HepG2 (cell line): ENCODE measurements around the gene TGFBI. TPM values are rescaled to one million over a fixed set of nuclear protein-coding genes. Genes with fewer than 3 reads are reported as not detected.

Experiments
- ATAC-seq: fragments of 200-7000 bp; cut with Tn5 transposase; 3 replicates; pipeline ENCODE4 v1.9.1; 2020; ENCODE audit warnings: mild to moderate bottlenecking, moderate library complexity
- BruUV-seq: library from RNA; stranded (reverse); fragments of 400-500 nt; replicated peaks from 2 replicates; lab custom pipeline; 2021; lab: Mats Ljungman, UMichigan
- CTCF ChIA-PET: fragments of 300-600 bp; formaldehyde crosslinking; extraction: SDS; loops from one replicate; lab custom pipeline; 2021; ENCODE audit warnings: low total read pairs, inconsistent platforms, low intra/inter-chr PET ratio; lab: Yijun Ruan, JAX
- POLR2A ChIA-PET: fragments of 350-600 bp; sonication (Branson Sonifier 250); formaldehyde crosslinking; loops from one replicate; lab custom pipeline; 2020; ENCODE audit warnings: antibody characterized with exemption, inconsistent platforms; lab: Yijun Ruan, JAX
- DNase-seq: peaks from one replicate; pipeline ENCODE4 v3.0.0-alpha.2; 2015; ENCODE audit warnings: low spot score
- FAIRE-seq: peaks from 3 replicates; lab custom pipeline; 2011; peaks lifted over from hg19 to GRCh38; lab: Jason Lieb, UNC
- H2AFZ ChIP-seq: one replicate; pipeline ENCODE4 v1.6.1; 2011; ENCODE audit warnings: low read length, inconsistent platforms
- H3K27ac ChIP-seq: fragments of 300-600 bp; 3 replicates; pipeline ENCODE4 v1.8.0; 2011; ENCODE audit warnings: mixed run types, mild to moderate bottlenecking, mixed read lengths, low read length, inconsistent platforms; ENCODE audit not compliant: insufficient read depth; ENCODE audit errors: extremely low read length
- H3K27me3 ChIP-seq, 2 experiments: fragments of 200-600 bp in 1 of 2; 2 replicates in 1 of 2; 3 replicates in 1 of 2; pipeline versions ENCODE4 v1.6.0 to v1.8.0; 2011; ENCODE audit warnings: low read length in 2 of 2, mild to moderate bottlenecking in 2 of 2, moderate library complexity in 2 of 2, inconsistent platforms in 1 of 2; ENCODE audit not compliant: insufficient read depth in 2 of 2, control insufficient read depth in 1 of 2
- H3K36me3 ChIP-seq, 2 experiments: fragments of 200-600 bp in 1 of 2; replicated peaks in 1 of 2; 2 replicates in 1 of 2; 3 replicates in 1 of 2; pipeline versions ENCODE4 v1.5.1 to v1.8.0; 2011; ENCODE audit warnings: low read length in 2 of 2, inconsistent platforms in 1 of 2; ENCODE audit not compliant: insufficient read depth in 2 of 2, control insufficient read depth in 1 of 2
- H3K4me1 ChIP-seq: 2 replicates; pipeline ENCODE4 v1.5.1; 2012; ENCODE audit warnings: low read length, inconsistent platforms; ENCODE audit not compliant: insufficient read depth
- H3K4me2 ChIP-seq: 2 replicates; pipeline ENCODE4 v1.6.0; 2011; ENCODE audit warnings: low read depth, low read length, inconsistent platforms
- H3K4me3 ChIP-seq, 3 experiments: fragments of 200-600 bp in 1 of 3; sonication (generic), shearing (Covaris generic) in 1 of 3; replicated peaks in 1 of 3; 2 replicates each; pipeline ENCODE4 v1.5.1; 2011 to 2016; ENCODE audit warnings: low read length in 3 of 3, inconsistent platforms in 2 of 3, low read depth in 2 of 3, mild to moderate bottlenecking in 2 of 3, control low read depth in 1 of 3, mixed read lengths in 1 of 3; ENCODE audit not compliant: insufficient read depth in 1 of 3
- H3K79me2 ChIP-seq: one replicate; pipeline ENCODE4 v1.6.1; 2011; ENCODE audit warnings: low read length, inconsistent platforms; ENCODE audit not compliant: insufficient read depth
- H3K9ac ChIP-seq: 2 replicates; pipeline ENCODE4 v1.6.0; 2011; ENCODE audit warnings: mild to moderate bottlenecking, low read depth, low read length, inconsistent platforms; ENCODE audit not compliant: insufficient read depth
- H3K9me3 ChIP-seq: 2 replicates; pipeline ENCODE4 v1.5.1; 2012; ENCODE audit warnings: mild to moderate bottlenecking, low read length
- H4K20me1 ChIP-seq: 2 replicates; pipeline ENCODE4 v1.6.0; 2011; ENCODE audit warnings: inconsistent platforms, mild to moderate bottlenecking, low read length, moderate library complexity; ENCODE audit not compliant: insufficient read depth
- CCAR2 ChIP-seq: fragments of 200-400 bp; formaldehyde crosslinking; optimal IDR thresholded peaks from 2 replicates; pipeline ENCODE3; 2018; ENCODE audit warnings: low read depth, mild to moderate bottlenecking, low read length, moderate library complexity
- DNMT1 ChIP-seq: sonication (generic); formaldehyde crosslinking; IDR thresholded peaks from 2 replicates; pipeline ENCODE4 v1.5.1; 2020; ENCODE audit warnings: mild to moderate bottlenecking, missing genetic modification reagents
- EED ChIP-seq: sonication (generic); formaldehyde crosslinking; IDR thresholded peaks from 2 replicates; pipeline ENCODE4 v1.5.0; 2020; ENCODE audit warnings: mild to moderate bottlenecking, missing genetic modification reagents
- ETV6 ChIP-seq: sonication (generic); formaldehyde crosslinking; conservative IDR thresholded peaks from 2 replicates; pipeline ENCODE4 v1.4.0; 2020; ENCODE audit warnings: missing genetic modification reagents
- GTF2F1 ChIP-seq: fragments of 150-350 bp; IDR thresholded peaks from 2 replicates; pipeline ENCODE4 v1.6.1; 2014; ENCODE audit warnings: low read length
- KDM5A ChIP-seq: fragments of 200-600 bp; sonication (generic); IDR thresholded peaks from 2 replicates; pipeline ENCODE4 v1.7.0; 2018; ENCODE audit warnings: antibody characterized with exemption, mild to moderate bottlenecking, low read length, borderline replicate concordance
- MBD4 ChIP-seq: IDR thresholded peaks from 2 replicates; pipeline ENCODE4 v1.6.1; 2012; ENCODE audit warnings: low read length, inconsistent platforms, borderline replicate concordance
- MED1 ChIP-seq: sonication (generic); formaldehyde crosslinking; IDR thresholded peaks from 2 replicates; pipeline ENCODE4 v1.4.0; 2020; ENCODE audit warnings: missing genetic modification reagents
- MLLT10 ChIP-seq: sonication (generic); formaldehyde crosslinking; IDR thresholded peaks from 2 replicates; pipeline ENCODE4 v1.4.0; 2020; ENCODE audit warnings: missing genetic modification reagents
- NFIC ChIP-seq: IDR thresholded peaks from 2 replicates; pipeline ENCODE4 v1.6.1; 2012; ENCODE audit warnings: mild to moderate bottlenecking, low read length, inconsistent platforms
- PRDM4 ChIP-seq: sonication (generic); formaldehyde crosslinking; IDR thresholded peaks from 2 replicates; pipeline ENCODE4 v1.9.0; 2021; ENCODE audit warnings: missing genetic modification reagents, borderline replicate concordance
- REPIN1 ChIP-seq: sonication (generic); formaldehyde crosslinking; IDR thresholded peaks from 2 replicates; pipeline ENCODE4 v1.8.0; 2022; ENCODE audit warnings: missing genetic modification reagents, low read depth, mild to moderate bottlenecking, borderline replicate concordance
- SCMH1 ChIP-seq: sonication (generic); formaldehyde crosslinking; IDR thresholded peaks from 2 replicates; pipeline ENCODE4 v1.9.0; 2021; ENCODE audit warnings: missing genetic modification reagents, mild to moderate bottlenecking, borderline replicate concordance
- SP4 ChIP-seq: sonication (generic); formaldehyde crosslinking; IDR thresholded peaks from 2 replicates; pipeline ENCODE4 v1.8.1; 2023; ENCODE audit warnings: mild to moderate bottlenecking, missing genetic modification reagents
- ZNF577 ChIP-seq: sonication (generic); formaldehyde crosslinking; IDR thresholded peaks from 2 replicates; pipeline ENCODE4 v1.4.0; 2020; ENCODE audit warnings: mild to moderate bottlenecking, low read depth, missing genetic modification reagents, borderline replicate concordance
- ZNF674 ChIP-seq: sonication (generic); formaldehyde crosslinking; IDR thresholded peaks from 2 replicates; pipeline ENCODE4 v1.5.0; 2020; ENCODE audit warnings: low read depth, mild to moderate bottlenecking, missing genetic modification reagents
- ZNF878 ChIP-seq: sonication (generic); formaldehyde crosslinking; IDR thresholded peaks from 2 replicates; pipeline ENCODE4 v1.8.1; 2023; ENCODE audit warnings: mild to moderate bottlenecking, missing genetic modification reagents, moderate library complexity
- WGBS: methylation state at CpG from one replicate; pipeline ENCODE4 v1.1.6; 2017; ENCODE audit warnings: low lambda C conversion rate; 5-methylcytosine and 5-hydroxymethylcytosine counted together
- in situ Hi-C: cut with HindIII; loops from 2 replicates; pipeline ENCODE4 v1.10.0; 2017; ENCODE audit warnings: low pct_unique_long_range_greater_than_20kb; ENCODE audit not compliant: extremely low pct_ligation_motif_present
- intact Hi-C: fragments of 100-400 bp; cut with micrococcal nuclease; formaldehyde crosslinking; loops from one replicate; pipeline ENCODE4 v1.10.0; 2022; ENCODE audit not compliant: unreplicated experiment
- polyA plus RNA-seq, 8 experiments: library from polyadenylated mRNA; depleted of rRNA in 3 of 8; stranded (reverse) in 7 of 8; unstranded in 1 of 8; fragments of >200 nt; fragmentation: Illumina TruSeq in 4 of 8; extraction: Trizol in 4 of 8; gene quantifications; 2 replicates each; pipeline versions ENCODE4 v1.2.1 to v1.2.3, GENCODE V29; 2011 to 2016; ENCODE audit warnings: low read depth in 4 of 8, missing spikeins in 1 of 8, mixed read lengths in 1 of 8; ENCODE audit not compliant: insufficient read depth in 1 of 8
- total RNA-seq, 5 experiments: library from RNA; depleted of rRNA; stranded (reverse); fragments of >200 nt; fragmentation: Illumina TruSeq; extraction: Trizol; gene quantifications; 2 replicates each; pipeline ENCODE4 v1.2.3, GENCODE V29; 2016; ENCODE audit warnings: low read depth in 1 of 5
- TF ChIP-seq, protein P1 (sequence below): sonication (generic); formaldehyde crosslinking; IDR thresholded peaks from 2 replicates; pipeline ENCODE4 v1.4.0; 2020; ENCODE audit warnings: missing genetic modification reagents
- TF ChIP-seq, protein P2 (sequence below): sonication (generic); formaldehyde crosslinking; IDR thresholded peaks from 2 replicates; pipeline ENCODE4 v1.4.0; 2020; ENCODE audit warnings: missing genetic modification reagents

TGFBI gene
- total and polyA plus RNA-seq, 2 of the 13 experiments (the other 11 are each of a cell fraction or from before 2014, with no cell fraction given) = 275 to 457 TPM

DNA sequence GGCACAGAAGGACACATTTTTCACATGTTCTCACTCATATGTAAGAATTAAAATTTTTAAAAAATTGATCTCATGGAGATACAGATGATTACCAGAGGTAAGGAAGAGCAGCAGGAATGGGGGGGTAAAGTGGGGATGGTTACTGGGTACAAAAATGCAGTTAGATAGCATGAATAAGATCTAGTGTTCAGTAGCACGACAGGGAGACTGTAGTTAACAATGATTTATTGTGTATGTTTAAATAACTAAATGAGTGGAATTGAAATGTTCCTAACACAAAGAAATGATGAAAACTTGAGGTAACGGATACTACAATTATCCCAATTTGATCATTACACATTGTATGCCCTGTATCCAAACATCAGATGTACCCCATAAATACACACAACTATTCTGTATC lies 15.2 kb upstream of the TGFBI start:
- Histone ChIP-seq H2AFZ (no peak overlapping the region), H3K27me3 (no peaks in the 10 kb centered on the region), H3K4me2 (no peak overlapping the region), H3K79me2 (no peaks in the 10 kb centered on the region), H3K4me1 (peaks cover 5% of the 10 kb centered on the region), H3K36me3 (no peaks in the 10 kb centered on the region), H3K9ac (no peak overlapping the region), H4K20me1 (no peaks in the 10 kb centered on the region), H3K4me3 (no peak overlapping the region), H3K9me3 (no peaks in the 10 kb centered on the region), H3K27ac (no peak overlapping the region)
- ChIA-PET POLR2A (no interaction called here), CTCF (no interaction called here)
- DNase-seq = no peak
- in situ Hi-C loops (no loop called here), intact Hi-C loops (no loop called here)
- no peak for TF ChIP-seq DNMT1 (CRISPR knock-in tag)
- TF ChIP-seq SP4 (CRISPR knock-in tag) = no peak
- no peak for TF ChIP-seq MED1 (CRISPR knock-in tag)
- no peak for TF ChIP-seq ETV6 (CRISPR knock-in tag)
- TF ChIP-seq ZNF674 = no peak
- no peak for TF ChIP-seq KDM5A
- TF ChIP-seq PRDM4 = no peak
- TF ChIP-seq ZNF577 = no peak
- TF ChIP-seq EED (CRISPR knock-in tag) = no peak
- no peak for TF ChIP-seq MLLT10
- no peak for TF ChIP-seq MBD4
- TF ChIP-seq, protein P1, sequence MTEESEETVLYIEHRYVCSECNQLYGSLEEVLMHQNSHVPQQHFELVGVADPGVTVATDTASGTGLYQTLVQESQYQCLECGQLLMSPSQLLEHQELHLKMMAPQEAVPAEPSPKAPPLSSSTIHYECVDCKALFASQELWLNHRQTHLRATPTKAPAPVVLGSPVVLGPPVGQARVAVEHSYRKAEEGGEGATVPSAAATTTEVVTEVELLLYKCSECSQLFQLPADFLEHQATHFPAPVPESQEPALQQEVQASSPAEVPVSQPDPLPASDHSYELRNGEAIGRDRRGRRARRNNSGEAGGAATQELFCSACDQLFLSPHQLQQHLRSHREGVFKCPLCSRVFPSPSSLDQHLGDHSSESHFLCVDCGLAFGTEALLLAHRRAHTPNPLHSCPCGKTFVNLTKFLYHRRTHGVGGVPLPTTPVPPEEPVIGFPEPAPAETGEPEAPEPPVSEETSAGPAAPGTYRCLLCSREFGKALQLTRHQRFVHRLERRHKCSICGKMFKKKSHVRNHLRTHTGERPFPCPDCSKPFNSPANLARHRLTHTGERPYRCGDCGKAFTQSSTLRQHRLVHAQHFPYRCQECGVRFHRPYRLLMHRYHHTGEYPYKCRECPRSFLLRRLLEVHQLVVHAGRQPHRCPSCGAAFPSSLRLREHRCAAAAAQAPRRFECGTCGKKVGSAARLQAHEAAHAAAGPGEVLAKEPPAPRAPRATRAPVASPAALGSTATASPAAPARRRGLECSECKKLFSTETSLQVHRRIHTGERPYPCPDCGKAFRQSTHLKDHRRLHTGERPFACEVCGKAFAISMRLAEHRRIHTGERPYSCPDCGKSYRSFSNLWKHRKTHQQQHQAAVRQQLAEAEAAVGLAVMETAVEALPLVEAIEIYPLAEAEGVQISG (CRISPR knock-in tag) = no peak
- TF ChIP-seq REPIN1 = no peak
- no peak for TF ChIP-seq ZNF878 (CRISPR knock-in tag)
- TF ChIP-seq, protein P2, sequence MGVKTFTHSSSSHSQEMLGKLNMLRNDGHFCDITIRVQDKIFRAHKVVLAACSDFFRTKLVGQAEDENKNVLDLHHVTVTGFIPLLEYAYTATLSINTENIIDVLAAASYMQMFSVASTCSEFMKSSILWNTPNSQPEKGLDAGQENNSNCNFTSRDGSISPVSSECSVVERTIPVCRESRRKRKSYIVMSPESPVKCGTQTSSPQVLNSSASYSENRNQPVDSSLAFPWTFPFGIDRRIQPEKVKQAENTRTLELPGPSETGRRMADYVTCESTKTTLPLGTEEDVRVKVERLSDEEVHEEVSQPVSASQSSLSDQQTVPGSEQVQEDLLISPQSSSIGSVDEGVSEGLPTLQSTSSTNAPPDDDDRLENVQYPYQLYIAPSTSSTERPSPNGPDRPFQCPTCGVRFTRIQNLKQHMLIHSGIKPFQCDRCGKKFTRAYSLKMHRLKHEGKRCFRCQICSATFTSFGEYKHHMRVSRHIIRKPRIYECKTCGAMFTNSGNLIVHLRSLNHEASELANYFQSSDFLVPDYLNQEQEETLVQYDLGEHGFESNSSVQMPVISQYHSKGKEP (CRISPR knock-in tag) = no peak
- no peak for TF ChIP-seq GTF2F1
- TF ChIP-seq NFIC = no peak
- TF ChIP-seq CCAR2 = no peak
- no peak for TF ChIP-seq SCMH1
- no TSS peak for BruUV-seq
- FAIRE-seq = no peak
- 86% methylated on average over 2 of the region's 2 CpGs for WGBS
- ATAC-seq = no peak
